DND-41 (cell line): ENCODE measurements around the gene B3GALT6.

Experiments used
- EZH2 ChIP-seq: IDR thresholded peaks from 3 replicates; pipeline ENCODE4 v1.6.1; 2012; ENCODE audit warnings: borderline replicate concordance, low read depth, mild to moderate bottlenecking, moderate library complexity, low read length, inconsistent platforms; ENCODE audit not compliant: severe bottlenecking
- TF ChIP-seq, protein P1 (sequence below): IDR thresholded peaks from 2 replicates; pipeline ENCODE4 v1.5.1; 2012; ENCODE audit warnings: borderline replicate concordance, low read length, moderate library complexity, mild to moderate bottlenecking; ENCODE audit not compliant: poor library complexity, severe bottlenecking; ENCODE audit errors: extremely low read depth

GRCh38 chr1:1253972-1254666 lies 22.1 kb downstream of the B3GALT6 start:
- TF ChIP-seq, protein P1, sequence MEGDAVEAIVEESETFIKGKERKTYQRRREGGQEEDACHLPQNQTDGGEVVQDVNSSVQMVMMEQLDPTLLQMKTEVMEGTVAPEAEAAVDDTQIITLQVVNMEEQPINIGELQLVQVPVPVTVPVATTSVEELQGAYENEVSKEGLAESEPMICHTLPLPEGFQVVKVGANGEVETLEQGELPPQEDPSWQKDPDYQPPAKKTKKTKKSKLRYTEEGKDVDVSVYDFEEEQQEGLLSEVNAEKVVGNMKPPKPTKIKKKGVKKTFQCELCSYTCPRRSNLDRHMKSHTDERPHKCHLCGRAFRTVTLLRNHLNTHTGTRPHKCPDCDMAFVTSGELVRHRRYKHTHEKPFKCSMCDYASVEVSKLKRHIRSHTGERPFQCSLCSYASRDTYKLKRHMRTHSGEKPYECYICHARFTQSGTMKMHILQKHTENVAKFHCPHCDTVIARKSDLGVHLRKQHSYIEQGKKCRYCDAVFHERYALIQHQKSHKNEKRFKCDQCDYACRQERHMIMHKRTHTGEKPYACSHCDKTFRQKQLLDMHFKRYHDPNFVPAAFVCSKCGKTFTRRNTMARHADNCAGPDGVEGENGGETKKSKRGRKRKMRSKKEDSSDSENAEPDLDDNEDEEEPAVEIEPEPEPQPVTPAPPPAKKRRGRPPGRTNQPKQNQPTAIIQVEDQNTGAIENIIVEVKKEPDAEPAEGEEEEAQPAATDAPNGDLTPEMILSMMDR: no peak
- no peak for TF ChIP-seq EZH2
